Small intestine (tissue), 7 donors: ENCODE data around the gene FBH1. TPM values are rescaled to one million over a fixed set of nuclear protein-coding genes. Genes with fewer than 3 reads are reported as not detected.

Source experiments
- DNase-seq, 2 donors: peaks; one replicate each; pipeline versions ENCODE4 v3.0.0 to v3.0.0-alpha.2; 2013
- FAIRE-seq: peaks from 2 replicates; lab custom pipeline; 2012; peaks lifted over from hg19 to GRCh38; lab: Jason Lieb, UNC
- H3K27ac ChIP-seq, 3 donors: one replicate each; pipeline ENCODE4 v1.5.1; 2013; ENCODE audit warnings: low read length in 2 of 3, mild to moderate bottlenecking in 2 of 3, control low read depth in 1 of 3, inconsistent platforms in 1 of 3, low read depth in 1 of 3, moderate library complexity in 1 of 3
- H3K27me3 ChIP-seq, 3 donors: one replicate each; pipeline ENCODE4 v1.6.1; 2013; ENCODE audit warnings: low read length in 3 of 3, inconsistent platforms in 1 of 3; ENCODE audit not compliant: control insufficient read depth in 3 of 3, insufficient read depth in 3 of 3
- H3K36me3 ChIP-seq, 3 donors: one replicate each; pipeline ENCODE4 v1.6.1; 2013; ENCODE audit warnings: low read length in 3 of 3, inconsistent platforms in 1 of 3, low read depth in 1 of 3, mild to moderate bottlenecking in 1 of 3, moderate library complexity in 1 of 3; ENCODE audit not compliant: control insufficient read depth in 3 of 3, insufficient read depth in 2 of 3
- H3K4me1 ChIP-seq, 3 donors: one replicate each; pipeline ENCODE4 v1.6.1; 2013; ENCODE audit warnings: low read length in 2 of 3, inconsistent platforms in 1 of 3, low read depth in 1 of 3, mild to moderate bottlenecking in 1 of 3, moderate library complexity in 1 of 3; ENCODE audit not compliant: control insufficient read depth in 3 of 3, insufficient read depth in 2 of 3
- H3K4me3 ChIP-seq, 3 donors: one replicate each; pipeline ENCODE4 v1.5.1; 2013; ENCODE audit warnings: low read length in 3 of 3, control low read depth in 1 of 3, inconsistent platforms in 1 of 3, low read depth in 1 of 3, mild to moderate bottlenecking in 1 of 3, moderate library complexity in 1 of 3
- H3K9me3 ChIP-seq, 2 donors: one replicate each; pipeline ENCODE4 v1.6.1; 2013; ENCODE audit warnings: low read depth in 1 of 2, low read length in 1 of 2; ENCODE audit not compliant: control insufficient read depth in 2 of 2, insufficient read depth in 1 of 2
- WGBS, 3 donors: extraction: QIAGEN DNeasy Blood & Tissue Kit; methylation state at CpG; one replicate each; pipeline ENCODE4 v1.1.7; 2013; 5-methylcytosine and 5-hydroxymethylcytosine counted together
- polyA plus RNA-seq, 4 donors: library from polyadenylated mRNA; stranded (reverse) in 3 of 4; unstranded in 1 of 4; fragments of 200-250 nt in 3 of 4; fragments of 120-200 nt in 1 of 4; gene quantifications; one replicate each; pipeline versions ENCODE4 v1.2.1 to v1.2.3, GENCODE V29; 2013
- donor health status: healthy with polysubstance abuse.
- donor health status: control.
- donor health status: control.
- donor health status: Bipolar disorder and iron deficiency.
- donor health status: healthy.

The FBH1 gene
- polyA plus RNA-seq, 4 donors = 38.8 to 89.9 (median 67.5) TPM

DNA sequence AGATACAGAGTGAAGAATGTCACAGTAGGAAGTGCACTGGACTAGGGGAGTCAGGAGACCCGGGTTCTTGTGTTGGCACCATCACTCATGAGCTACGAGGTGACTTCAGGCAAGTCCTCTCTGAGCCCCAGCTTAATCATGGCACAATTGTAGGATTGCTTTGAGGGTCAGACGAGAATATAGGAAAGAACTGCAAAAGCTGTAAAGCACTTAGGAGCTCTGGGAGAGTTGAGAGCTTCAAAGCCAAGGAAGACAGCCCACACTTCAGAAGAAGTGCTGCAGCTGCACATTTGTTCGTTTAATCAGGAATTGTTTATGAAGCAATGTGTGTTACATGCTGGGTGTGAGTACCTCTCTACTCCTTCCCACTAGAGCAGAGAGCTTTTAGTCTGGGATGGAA, 4.4 kb downstream of the FBH1 start:
- DNase-seq (no peak), FAIRE-seq (no peak)

GRCh38 chr10:5894873-5895272, 4.8 kb downstream of the FBH1 start:
- peak overlapping the region in 1 of 3 donors; percentile 45 for H3K27ac ChIP-seq
- FAIRE-seq (no peak), DNase-seq (no peak)
- H3K4me1 ChIP-seq = peaks cover 0 to 10% (median 7%) of the 10 kb centered on the region in 3 donors
- peaks cover 0 to 9% of the 10 kb centered on the region in 2 donors for H3K9me3 ChIP-seq
- peaks cover 0 to 36% (median 11%) of the 10 kb centered on the region in 3 donors for H3K36me3 ChIP-seq
- no peaks in the 10 kb centered on the region for H3K27me3 ChIP-seq
- 79 to 89% (median 87%) methylated on average over 8 of the region's 8 CpGs for WGBS, 3 donors
- H3K4me3 ChIP-seq = no peak overlapping the region

More for the DNA sequence above, 4.4 kb downstream of the FBH1 start:
- Histone ChIP-seq H3K27ac (no peak overlapping the region), H3K9me3 (peaks cover 0 to 9% of the 10 kb centered on the region in 2 donors), H3K27me3 (no peaks in the 10 kb centered on the region), H3K4me1 (peaks cover 0 to 10% (median 7%) of the 10 kb centered on the region in 3 donors), H3K36me3 (peaks cover 0 to 36% (median 11%) of the 10 kb centered on the region in 3 donors), H3K4me3 (no peak overlapping the region)
- 66 to 83% (median 77%) methylated on average over 4 of the region's 4 CpGs for WGBS, 3 donors

GRCh38 chr10:5895365-5895764, 5.3 kb downstream of the FBH1 start:
- no peaks in the 10 kb centered on the region for H3K27me3 ChIP-seq
- DNase-seq (no peak), FAIRE-seq (no peak)
- H3K9me3 ChIP-seq = peaks cover 0 to 9% of the 10 kb centered on the region in 2 donors
- no peak overlapping the region for H3K4me3 ChIP-seq
- peaks cover 0 to 39% (median 12%) of the 10 kb centered on the region in 3 donors for H3K36me3 ChIP-seq
- WGBS, 3 donors = 72 to 94% (median 88%) methylated on average over 3 of the region's 3 CpGs
- H3K27ac ChIP-seq = peak overlapping the region in 1 of 3 donors; percentile 48
- peaks cover 0 to 10% (median 7%) of the 10 kb centered on the region in 3 donors for H3K4me1 ChIP-seq

DNA sequence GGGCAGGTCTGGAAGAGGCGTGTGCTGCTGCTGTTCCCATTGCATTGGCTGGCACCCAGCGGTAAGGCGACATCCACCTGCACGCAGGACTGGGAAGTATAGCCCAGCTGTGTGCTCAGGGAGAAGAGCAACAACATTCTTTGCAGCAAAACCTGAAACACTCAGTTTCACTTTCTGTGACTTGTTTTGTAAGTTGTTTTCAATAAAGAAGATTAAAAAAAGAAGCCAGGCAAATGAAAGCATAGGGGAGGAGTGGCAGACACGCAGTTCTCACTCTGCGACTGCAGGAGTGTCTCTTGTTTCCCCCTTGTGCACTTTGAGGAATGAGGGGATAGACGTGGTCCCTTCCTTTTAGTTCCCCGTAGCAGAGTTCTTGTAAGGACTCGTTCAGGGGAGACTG, 5.8 kb downstream of the FBH1 start:
- H3K36me3 ChIP-seq = peaks cover 0 to 39% (median 12%) of the 10 kb centered on the region in 3 donors
- no peaks in the 10 kb centered on the region for H3K27me3 ChIP-seq
- peak overlapping the region in 1 of 3 donors; percentile 49 for H3K27ac ChIP-seq
- no peak for DNase-seq
- peaks cover 0 to 10% (median 7%) of the 10 kb centered on the region in 3 donors for H3K4me1 ChIP-seq
- H3K9me3 ChIP-seq = peaks cover 0 to 9% of the 10 kb centered on the region in 2 donors
- no peak for FAIRE-seq
- H3K4me3 ChIP-seq = no peak overlapping the region
- WGBS, 3 donors = 75 to 88% (median 77%) methylated on average over 9 of the region's 9 CpGs

DNA sequence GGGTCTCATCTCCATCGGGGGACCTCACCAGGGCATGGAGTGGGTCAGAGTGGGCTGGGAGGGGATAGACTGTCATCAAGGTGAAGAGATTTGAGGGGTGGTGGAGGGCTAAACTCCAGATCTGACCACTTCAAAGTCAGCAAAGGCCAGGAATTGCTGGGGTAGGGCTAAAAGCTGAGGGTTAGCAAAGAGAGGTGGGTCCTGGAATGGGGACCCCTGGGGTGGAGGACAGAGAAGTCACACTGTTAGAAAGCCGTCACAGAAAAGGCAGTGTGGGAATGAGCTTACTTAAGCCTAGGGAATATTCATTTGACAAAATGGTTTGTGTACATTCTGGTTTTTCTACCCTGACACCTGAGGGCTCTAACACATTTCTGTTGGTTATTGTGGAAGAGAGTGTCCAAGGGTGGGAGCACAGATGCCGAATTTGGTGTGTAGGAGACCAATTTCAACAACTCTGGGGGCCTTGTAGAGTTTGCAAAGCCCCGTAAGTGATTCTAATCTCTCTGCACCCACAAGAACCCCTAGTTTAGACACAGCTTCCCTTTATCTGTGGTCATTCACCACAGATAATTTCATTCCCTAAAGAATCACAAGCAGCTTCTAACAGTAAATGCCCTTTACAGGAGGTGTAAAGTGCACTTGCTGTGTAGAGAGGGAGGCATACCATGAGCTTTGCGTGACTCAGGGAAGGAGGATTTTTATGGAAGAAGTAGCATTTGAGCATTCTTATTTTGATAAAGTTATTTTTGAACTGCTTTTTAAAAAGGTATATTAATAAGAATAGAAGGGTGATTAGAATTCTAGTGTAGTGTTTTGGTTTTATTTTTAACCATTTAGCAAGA, 6.4 kb downstream of the FBH1 start:
- H3K27ac ChIP-seq = peak overlapping the region in 1 of 3 donors; percentile 49

GRCh38 chr10:5897053-5897340, 7.0 kb downstream of the FBH1 start:
- H3K9me3 ChIP-seq = peaks cover 0 to 9% of the 10 kb centered on the region in 2 donors
- 82 to 86% (median 83%) methylated on average over 4 of the region's 4 CpGs for WGBS, 3 donors
- FAIRE-seq (no peak), DNase-seq (no peak)
- peaks cover 0 to 2% (median 0%) of the 10 kb centered on the region in 3 donors for H3K4me1 ChIP-seq
- no peaks in the 10 kb centered on the region for H3K27me3 ChIP-seq
- H3K27ac ChIP-seq = no peak overlapping the region
- peaks cover 0 to 35% (median 12%) of the 10 kb centered on the region in 3 donors for H3K36me3 ChIP-seq
- no peak overlapping the region for H3K4me3 ChIP-seq

More for the DNA sequence above, 6.4 kb downstream of the FBH1 start:
- Histone ChIP-seq H3K4me1 (peaks cover 0 to 4% (median under 1%) of the 10 kb centered on the region in 3 donors), H3K4me3 (no peak overlapping the region), H3K27me3 (no peaks in the 10 kb centered on the region), H3K36me3 (peaks cover 0 to 39% (median 12%) of the 10 kb centered on the region in 3 donors), H3K9me3 (peaks cover 0 to 9% of the 10 kb centered on the region in 2 donors)
- WGBS, 3 donors = 80 to 85% (median 81%) methylated on average over 5 of the region's 5 CpGs
- DNase-seq (no peak), FAIRE-seq (no peak)

DNA sequence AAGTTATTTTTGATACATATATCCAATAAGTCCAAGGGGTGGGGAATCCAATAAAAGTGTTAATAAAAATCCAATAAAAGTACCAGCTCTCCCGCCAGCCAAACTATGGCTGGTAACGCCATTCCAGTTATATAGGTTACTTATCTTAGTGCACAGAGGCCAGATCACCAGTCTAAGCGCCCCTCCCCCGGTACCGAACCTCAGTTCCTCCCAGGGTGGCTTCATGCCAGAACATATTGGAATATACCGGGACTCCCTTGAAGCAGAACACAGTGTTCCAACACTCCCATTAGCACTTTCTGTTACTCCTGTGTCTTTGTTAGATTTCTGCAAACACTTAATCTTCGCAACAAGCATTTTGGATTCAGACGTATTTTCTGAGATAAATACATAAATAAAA, 7.5 kb downstream of the FBH1 start:
- no peaks in the 10 kb centered on the region for H3K27me3 ChIP-seq
- no peaks in the 10 kb centered on the region for H3K4me1 ChIP-seq
- H3K27ac ChIP-seq = no peak overlapping the region
- peaks cover 0 to 36% (median 12%) of the 10 kb centered on the region in 3 donors for H3K36me3 ChIP-seq
- no peak for DNase-seq
- H3K4me3 ChIP-seq = no peak overlapping the region
- WGBS, 3 donors = 92 to 96% (median 94%) methylated on average over 8 of the region's 8 CpGs
- H3K9me3 ChIP-seq = peaks cover 0 to 9% of the 10 kb centered on the region in 2 donors
- no peak for FAIRE-seq

- Histone ChIP-seq H3K4me1 (no peaks in the 10 kb centered on the region), H3K36me3 (peaks cover 0 to 36% (median 12%) of the 10 kb centered on the region in 3 donors), H3K9me3 (peaks cover 0 to 9% of the 10 kb centered on the region in 2 donors), H3K27ac (no peak overlapping the region), H3K4me3 (no peak overlapping the region), H3K27me3 (no peaks in the 10 kb centered on the region)
- 87 to 97% (median 93%) methylated on average over 7 of the region's 7 CpGs for WGBS, 3 donors
- DNase-seq (no peak), FAIRE-seq (no peak)
These were observed 8.1 kb downstream of the FBH1 start for GRCh38 chr10:5898163-5898562.
